UCSD-AML1 (cell line): ENCODE measurements around the gene TUBG2.

Experiments used
- DNase-seq: peaks from one replicate; lab custom pipeline; 2025; ENCODE audit not compliant: unreplicated experiment; lab: John Stamatoyannopoulos, UW

Gene TUBG2

DNA sequence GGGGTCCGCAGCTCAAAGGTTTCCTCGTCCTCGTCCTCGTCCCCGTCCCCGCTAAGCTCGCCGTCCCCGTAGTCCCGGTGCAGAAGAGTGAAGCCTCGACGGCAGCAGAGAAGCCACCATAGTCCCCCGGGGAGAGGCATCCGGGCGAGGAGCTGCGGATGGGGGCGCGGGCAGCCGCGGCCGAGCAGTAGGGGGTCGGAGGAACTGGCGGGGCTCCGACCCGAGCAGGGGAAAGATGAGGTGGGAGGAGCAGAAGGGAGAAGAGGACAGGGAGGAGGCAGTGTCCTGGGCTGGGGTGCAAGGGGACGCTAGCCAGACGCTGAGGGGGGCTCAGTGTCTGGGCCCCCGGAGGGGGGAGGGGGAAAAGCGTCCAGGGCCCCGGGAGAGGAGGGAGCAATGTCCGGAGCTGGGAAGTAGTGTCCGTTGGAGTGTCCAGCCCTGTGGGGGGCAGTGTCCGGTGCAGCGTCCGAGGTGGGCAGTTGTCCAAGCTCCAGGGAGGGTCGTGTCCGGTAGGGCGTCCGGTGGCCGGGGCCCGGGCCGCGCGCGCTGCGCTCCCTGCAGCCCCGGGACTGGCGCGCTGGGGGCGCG is 17.4 kb downstream of the TUBG2 start, which contains the start of gene PLEKHH3:
Gene PLEKHH3, minus strand, starts transcription at position 571 of the 588 bp plus-strand sequence. Its CDS starts 431 bp downstream, at position 140.
- DNase-seq, result peak; percentile 52

GRCh38 chr17:42677012-42677857 is 18.2 kb downstream of the TUBG2 start:
- DNase-seq, result peak; percentile 99

DNA sequence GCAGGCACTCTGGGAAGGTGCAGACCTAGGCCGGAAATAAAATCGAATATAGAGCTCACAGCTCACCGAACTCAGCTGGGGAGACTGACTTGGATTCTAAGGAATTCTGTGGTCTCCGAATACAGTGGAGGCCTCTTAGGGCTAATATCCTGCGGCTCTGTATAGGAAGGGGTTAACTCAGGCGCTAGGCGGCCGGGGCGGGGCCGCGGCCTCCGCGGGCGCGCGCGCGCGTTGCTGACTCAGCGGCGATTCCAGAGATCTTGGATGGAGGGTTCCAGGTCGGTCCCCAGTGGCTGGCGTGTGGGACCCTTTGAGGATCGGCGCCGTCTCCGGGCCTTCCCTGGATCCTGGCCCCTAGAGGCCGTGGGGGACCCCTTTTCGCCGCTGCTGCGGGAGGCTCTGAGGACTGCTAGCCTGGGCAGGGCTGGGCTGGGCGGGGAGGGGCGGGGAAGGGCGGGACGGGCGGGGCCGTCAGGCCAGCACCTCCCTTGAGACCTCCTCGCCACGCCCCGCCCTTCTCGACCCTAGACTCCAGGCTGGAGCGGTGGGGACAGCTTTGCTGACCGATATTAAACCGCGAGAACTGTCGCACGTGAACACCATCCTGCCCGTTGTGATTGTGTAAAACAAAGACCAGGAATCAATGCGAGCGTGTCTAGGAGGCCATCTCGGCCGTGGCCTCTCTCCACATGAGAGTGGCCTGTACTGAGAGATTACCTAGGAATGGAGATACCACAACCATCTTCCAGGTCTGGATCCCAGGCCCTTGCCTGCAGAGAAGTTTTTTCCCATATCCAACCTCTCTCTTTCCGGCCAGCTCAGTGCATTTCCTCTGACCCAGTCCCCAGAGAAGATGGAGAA is 19.1 kb downstream of the TUBG2 start:
- DNase-seq, result peak; percentile 92

DNA sequence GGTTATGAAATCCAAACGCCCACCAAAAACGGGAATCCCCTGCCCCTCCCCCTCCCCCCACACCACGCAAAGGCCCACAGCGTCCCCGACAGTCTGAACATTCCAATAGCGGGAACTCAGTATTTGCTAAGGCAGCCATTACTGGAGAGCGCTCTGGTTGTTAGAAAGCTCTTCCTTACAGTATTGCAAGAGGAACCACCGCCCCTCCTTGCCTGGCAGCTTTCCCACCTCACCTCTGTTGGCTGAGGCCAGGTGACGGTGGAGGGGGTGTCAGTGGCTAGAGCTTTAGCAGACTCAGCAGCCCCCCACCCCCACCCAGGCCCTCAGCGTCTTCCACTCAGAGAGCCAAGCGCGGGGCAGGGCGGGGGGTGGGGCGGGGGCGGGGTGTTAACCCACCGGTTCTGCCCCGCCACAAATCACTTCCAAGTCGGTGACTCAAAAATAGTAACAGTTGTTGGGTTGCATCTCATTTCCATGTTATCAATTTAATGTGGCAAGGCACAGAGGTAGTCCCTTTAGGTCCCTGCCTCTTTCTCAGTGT is 19.9 kb downstream of the TUBG2 start:
- peak; percentile 57 for DNase-seq

GRCh38 chr17:42679492-42680330 is 20.6 kb downstream of the TUBG2 start:
- DNase-seq, result peak; percentile 84

- no peak for DNase-seq
Measured at GRCh38 chr17:42680331-42680808, 21.3 kb downstream of the TUBG2 start.

DNA sequence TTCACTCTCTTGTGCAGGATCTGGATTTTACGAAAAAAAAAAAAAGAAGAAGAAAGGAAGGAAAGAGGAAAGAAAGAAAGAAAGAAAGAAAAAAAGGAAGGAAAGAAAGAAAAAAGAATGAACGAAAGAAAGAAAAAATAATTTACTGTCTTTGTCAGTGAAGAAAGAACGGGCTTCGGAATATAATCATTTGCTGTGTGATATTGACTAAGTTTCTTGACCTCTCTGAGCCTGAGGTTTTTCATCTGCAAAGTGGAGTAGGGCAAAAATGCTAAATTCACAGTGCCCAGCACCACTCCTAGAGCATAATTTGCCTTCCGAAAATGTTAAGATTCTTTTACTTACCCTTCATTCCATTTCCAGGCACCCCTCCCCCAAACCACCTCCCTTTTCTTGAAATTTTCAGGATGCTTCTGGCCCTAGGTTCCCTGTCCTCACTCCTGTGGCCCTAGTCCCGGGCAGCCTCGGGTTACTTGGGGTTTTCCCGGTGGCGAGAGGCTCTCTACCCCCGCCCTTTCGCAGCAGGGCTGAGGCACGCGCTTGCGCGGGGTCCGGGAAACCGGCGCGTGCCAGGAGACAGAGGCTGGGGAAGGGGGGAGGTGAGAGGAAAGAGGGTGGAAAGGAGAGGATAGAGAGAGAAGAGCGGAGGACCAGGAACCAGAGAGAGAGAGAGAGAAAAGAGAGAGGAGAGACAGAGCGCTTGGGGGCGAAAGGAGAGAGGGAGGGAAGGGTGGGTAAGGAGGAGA is 23.1 kb downstream of the TUBG2 start, which contains the start of gene CNTNAP1:
Gene CNTNAP1, plus strand, starts transcription at position 556 of the 746 bp plus-strand sequence. CDS start 299 bp downstream, outside the sequence.
- DNase-seq, result peak; percentile 39

DNA sequence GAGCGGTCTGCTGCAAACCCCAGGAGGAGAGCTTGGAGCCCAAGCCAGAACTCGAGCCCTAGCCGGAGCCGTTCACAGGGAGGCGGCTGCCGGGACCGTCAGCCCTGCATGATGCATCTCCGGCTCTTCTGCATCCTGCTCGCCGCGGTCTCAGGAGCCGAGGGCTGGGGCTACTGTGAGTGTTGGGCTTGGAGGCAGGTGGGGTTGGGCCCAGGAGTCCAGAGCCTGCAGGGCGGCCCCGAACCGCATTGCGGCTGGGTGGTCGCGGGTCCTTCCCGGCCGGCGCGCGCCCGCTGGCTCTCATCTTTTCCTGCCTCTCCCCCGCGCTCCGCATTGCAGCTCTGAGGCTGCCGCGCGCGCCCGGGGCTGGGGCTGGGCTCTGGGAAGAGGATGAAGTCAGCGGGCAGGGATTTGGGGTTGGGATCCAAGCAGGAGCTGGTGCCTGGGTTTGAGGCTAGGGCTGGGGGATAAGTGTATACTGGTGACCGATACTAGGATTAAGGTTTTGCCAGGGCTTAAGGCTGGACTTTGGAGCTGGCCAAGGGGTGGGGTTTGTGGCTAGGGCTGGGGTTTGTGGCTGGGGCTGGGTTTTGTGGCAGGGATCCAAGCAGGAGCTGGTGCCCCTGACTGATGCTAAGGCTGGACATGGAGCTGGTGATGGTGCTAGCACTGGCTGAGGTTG is 23.8 kb downstream of the TUBG2 start:
- DNase-seq, result peak; percentile 42

- DNase-seq, result no peak
Measured at GRCh38 chr17:42683407-42684034, 24.4 kb downstream of the TUBG2 start.

DNA sequence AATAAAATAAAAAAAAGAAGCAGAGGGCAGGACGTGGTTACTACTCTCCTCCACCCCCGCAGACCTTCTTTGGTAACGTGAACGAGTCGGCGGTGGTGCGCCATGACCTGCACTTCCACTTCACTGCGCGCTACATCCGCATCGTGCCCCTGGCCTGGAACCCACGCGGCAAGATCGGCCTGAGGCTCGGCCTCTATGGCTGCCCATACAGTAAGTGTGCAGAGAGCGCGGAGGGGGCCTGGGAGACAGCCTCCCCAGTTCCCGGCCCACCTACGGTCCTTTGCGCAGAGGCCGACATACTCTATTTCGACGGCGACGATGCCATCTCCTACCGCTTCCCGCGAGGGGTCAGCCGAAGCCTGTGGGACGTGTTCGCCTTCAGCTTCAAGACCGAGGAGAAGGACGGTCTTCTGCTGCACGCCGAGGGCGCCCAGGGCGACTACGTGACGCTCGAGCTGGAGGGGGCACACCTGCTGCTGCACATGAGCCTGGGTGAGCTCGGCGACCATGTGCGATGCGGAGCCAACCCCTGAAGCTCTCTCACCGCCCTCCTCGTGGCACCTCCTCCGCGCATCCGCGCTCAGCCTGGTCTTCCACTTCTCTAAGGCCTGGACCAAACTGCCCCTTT is 26.0 kb downstream of the TUBG2 start:
- no peak for DNase-seq

DNA sequence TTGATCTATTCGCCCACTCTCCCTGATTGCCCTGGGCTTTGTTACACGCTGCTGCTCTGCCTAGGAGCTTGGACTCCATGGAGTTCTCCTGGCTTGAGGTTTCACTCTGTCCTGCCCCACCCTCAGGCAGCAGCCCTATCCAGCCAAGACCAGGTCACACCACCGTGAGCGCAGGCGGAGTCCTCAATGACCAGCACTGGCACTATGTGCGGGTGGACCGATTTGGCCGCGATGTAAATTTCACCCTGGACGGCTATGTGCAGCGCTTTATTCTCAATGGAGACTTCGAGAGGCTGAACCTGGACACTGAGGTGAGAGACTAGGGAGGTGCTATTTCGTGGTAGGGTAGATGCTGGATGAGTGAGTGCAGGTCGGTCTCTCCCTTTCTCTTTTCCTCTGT is 26.7 kb downstream of the TUBG2 start:
- no peak for DNase-seq

DNA sequence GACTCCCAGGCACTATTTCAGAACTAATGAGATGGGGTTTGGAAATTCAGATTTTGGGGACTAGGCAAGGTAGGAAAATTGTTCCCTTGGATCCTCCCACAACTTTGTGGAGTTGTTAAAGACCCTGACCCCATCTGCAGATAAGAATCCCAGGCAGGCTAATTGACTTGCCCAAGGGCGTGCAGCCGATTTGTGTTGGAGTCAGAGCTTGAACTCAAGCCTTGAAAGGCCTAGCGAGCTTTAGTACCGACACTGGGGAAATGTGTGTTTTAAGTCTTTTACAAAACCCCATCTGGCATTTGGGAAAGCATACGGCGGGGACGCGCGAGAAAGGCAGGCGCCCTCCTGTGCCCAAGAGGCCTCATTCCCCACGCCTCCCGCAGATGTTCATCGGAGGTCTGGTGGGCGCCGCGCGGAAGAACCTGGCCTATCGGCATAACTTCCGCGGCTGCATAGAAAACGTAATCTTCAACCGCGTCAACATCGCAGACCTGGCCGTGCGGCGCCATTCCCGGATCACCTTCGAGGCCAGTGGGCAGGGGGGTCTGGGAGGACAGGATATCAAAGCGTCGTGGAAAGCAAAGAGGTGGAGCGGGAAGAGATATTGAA is 27.5 kb downstream of the TUBG2 start:
- no peak for DNase-seq

DNA sequence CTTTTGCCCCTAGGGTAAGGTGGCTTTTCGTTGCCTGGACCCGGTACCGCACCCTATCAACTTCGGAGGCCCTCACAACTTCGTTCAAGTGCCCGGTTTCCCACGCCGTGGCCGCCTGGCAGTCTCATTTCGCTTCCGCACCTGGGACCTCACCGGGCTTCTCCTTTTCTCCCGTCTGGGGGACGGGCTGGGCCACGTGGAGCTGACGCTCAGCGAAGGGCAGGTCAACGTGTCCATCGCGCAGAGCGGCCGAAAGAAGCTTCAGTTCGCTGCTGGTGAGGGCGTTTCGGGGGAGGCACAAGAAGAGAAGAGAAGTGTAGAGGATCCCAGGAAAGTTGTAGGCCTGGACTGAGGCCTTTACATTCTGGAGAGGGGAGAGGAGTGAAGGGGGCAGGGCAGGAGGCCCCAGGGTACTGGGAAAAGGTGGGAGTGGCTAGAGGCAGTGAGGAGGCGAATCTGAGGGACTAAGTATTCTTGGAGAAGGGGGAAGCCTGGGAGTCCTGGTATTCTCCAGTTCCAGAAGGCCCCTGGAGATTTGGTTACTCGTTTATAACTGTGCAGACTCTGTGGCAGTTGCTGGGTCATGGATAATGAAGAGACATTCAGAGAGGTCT is 28.7 kb downstream of the TUBG2 start:
- DNase-seq, result no peak

GRCh38 chr17:42690596-42690995 is 31.5 kb downstream of the TUBG2 start:
- DNase-seq, result no peak

DNA sequence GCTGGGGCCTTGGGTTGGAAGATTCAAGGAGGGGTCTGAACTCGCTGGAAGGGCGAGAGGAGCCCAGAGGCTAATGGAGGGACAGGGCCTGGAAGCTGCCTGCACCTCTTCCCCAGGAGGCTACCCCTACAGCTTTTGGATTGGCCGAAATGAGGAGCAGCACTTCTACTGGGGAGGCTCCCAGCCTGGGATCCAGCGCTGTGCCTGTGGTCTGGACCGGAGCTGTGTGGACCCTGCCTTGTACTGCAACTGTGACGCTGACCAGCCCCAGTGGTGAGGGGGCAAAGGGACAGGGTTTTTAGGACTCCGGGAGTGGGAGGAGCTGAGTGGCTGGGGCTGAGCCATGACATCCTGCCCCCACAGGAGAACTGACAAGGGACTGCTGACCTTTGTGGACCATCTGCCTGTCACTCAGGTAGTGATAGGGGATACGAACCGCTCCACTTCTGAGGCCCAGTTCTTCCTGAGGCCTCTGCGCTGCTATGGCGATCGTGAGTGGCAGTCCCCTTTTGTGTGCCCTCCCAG is 32.0 kb downstream of the TUBG2 start:
- no peak for DNase-seq

GRCh38 chr17:42692489-42692888 is 33.4 kb downstream of the TUBG2 start:
- no peak for DNase-seq

DNA sequence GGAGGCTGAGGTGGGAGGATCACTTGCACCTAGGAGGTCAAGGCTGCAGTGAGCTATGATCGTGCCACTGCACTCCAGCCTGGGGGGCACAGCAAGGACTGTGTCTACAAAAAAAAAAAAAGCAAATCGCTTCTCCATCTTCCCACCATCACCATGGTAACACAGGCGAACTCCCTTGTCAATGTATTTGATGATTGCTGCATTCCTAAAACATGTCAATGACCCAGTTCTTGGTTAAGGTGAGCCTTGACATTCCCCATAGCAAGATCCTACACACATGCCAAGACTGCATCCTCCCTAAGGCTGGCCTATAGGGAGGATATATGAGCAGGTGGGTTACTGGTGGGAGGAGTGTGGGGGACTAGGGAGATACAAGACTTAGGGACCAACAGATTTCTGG is 35.4 kb downstream of the TUBG2 start:
- DNase-seq, result no peak
